H9 (cell line): ENCODE measurements around the gene PSG11. TPM values are rescaled to one million over a fixed set of nuclear protein-coding genes. Genes with fewer than 3 reads are reported as not detected.
"Not testable (repeated sequence)": the region's sequence is repeated elsewhere in the genome, so short reads cannot be mapped to it uniquely, and the experiment has no call there.

Experiments used
- DNase-seq: peaks from one replicate; pipeline ENCODE4 v3.0.0-alpha.2; 2017
- H2AFZ ChIP-seq: one replicate; pipeline ENCODE4 v1.6.1; 2013; ENCODE audit warnings: mild to moderate bottlenecking, low read length, control low read depth, moderate library complexity
- H2AK5ac ChIP-seq: 2 replicates; pipeline ENCODE4 v1.6.1; 2013; ENCODE audit warnings: low read length, control low read depth, mixed read lengths; ENCODE audit not compliant: insufficient read length
- H2BK120ac ChIP-seq: one replicate; pipeline ENCODE4 v1.6.1; 2013; ENCODE audit warnings: low read depth, mild to moderate bottlenecking, low read length, control low read depth, inconsistent platforms; ENCODE audit not compliant: poor library complexity, severe bottlenecking
- H2BK12ac ChIP-seq: 2 replicates; pipeline ENCODE4 v1.6.1; 2013; ENCODE audit warnings: low read length, control low read depth, mixed read lengths, low read depth; ENCODE audit not compliant: insufficient read length
- H2BK15ac ChIP-seq: 2 replicates; pipeline ENCODE4 v1.6.1; 2013; ENCODE audit warnings: low read depth, low read length, control low read depth
- H2BK20ac ChIP-seq: one replicate; pipeline ENCODE4 v1.6.1; 2013; ENCODE audit warnings: low read depth, mild to moderate bottlenecking, low read length, control low read depth, inconsistent platforms; ENCODE audit not compliant: poor library complexity, severe bottlenecking
- H2BK5ac ChIP-seq: 2 replicates; pipeline ENCODE4 v1.6.1; 2013; ENCODE audit warnings: low read length, control low read depth, mixed read lengths; ENCODE audit not compliant: insufficient read length
- H3K14ac ChIP-seq: 2 replicates; pipeline ENCODE4 v1.6.1; 2013; ENCODE audit warnings: low read length, control low read depth; ENCODE audit not compliant: insufficient read depth
- H3K18ac ChIP-seq: 2 replicates; pipeline ENCODE4 v1.6.1; 2013; ENCODE audit warnings: low read depth, mild to moderate bottlenecking, mixed read lengths, low read length, control low read depth; ENCODE audit not compliant: insufficient read length
- H3K23ac ChIP-seq: 2 replicates; pipeline ENCODE4 v1.6.1; 2013; ENCODE audit warnings: low read length, control low read depth, mixed read lengths, low read depth; ENCODE audit not compliant: insufficient read length
- H3K23me2 ChIP-seq: 2 replicates; pipeline ENCODE4 v1.6.1; 2013; ENCODE audit warnings: low read depth, mild to moderate bottlenecking, mixed read lengths, low read length, control low read depth; ENCODE audit not compliant: insufficient read length, poor library complexity, severe bottlenecking
- H3K27ac ChIP-seq: 2 replicates; pipeline ENCODE4 v1.5.1; 2013; ENCODE audit warnings: low read length, control low read depth, mixed read lengths, low read depth; ENCODE audit not compliant: insufficient read length
- H3K27me3 ChIP-seq: 2 replicates; pipeline ENCODE4 v1.6.1; 2013; ENCODE audit warnings: low read length, control low read depth, inconsistent platforms; ENCODE audit not compliant: insufficient read depth
- H3K4ac ChIP-seq: 2 replicates; pipeline ENCODE4 v1.6.1; 2013; ENCODE audit warnings: low read depth, mild to moderate bottlenecking, control low read depth, inconsistent platforms, low read length, moderate library complexity
- H3K4me1 ChIP-seq: 2 replicates; pipeline ENCODE4 v1.6.1; 2013; ENCODE audit warnings: low read length, control low read depth, inconsistent platforms; ENCODE audit not compliant: insufficient read depth
- H3K4me2 ChIP-seq: 2 replicates; pipeline ENCODE4 v1.6.1; 2013; ENCODE audit warnings: low read length, control low read depth, mixed read lengths; ENCODE audit not compliant: insufficient read length, insufficient read depth
- H3K56ac ChIP-seq: 2 replicates; pipeline ENCODE4 v1.6.1; 2013; ENCODE audit warnings: low read depth, mild to moderate bottlenecking, mixed read lengths, low read length, control low read depth; ENCODE audit not compliant: insufficient read length
- H3K79me1 ChIP-seq: 2 replicates; pipeline ENCODE4 v1.6.1; 2013; ENCODE audit warnings: low read depth, mild to moderate bottlenecking, moderate library complexity, low read length, control low read depth, inconsistent platforms; ENCODE audit not compliant: insufficient read depth, poor library complexity, severe bottlenecking
- H3K79me2 ChIP-seq: 2 replicates; pipeline ENCODE4 v1.6.1; 2013; ENCODE audit warnings: low read length, control low read depth, inconsistent platforms; ENCODE audit not compliant: insufficient read depth
- H3K9ac ChIP-seq: 2 replicates; pipeline ENCODE4 v1.6.1; 2013; ENCODE audit warnings: low read length, control low read depth, mixed read lengths; ENCODE audit not compliant: insufficient read length; ENCODE audit errors: extremely low read depth
- H3K9me3 ChIP-seq: one replicate; pipeline ENCODE4 v1.6.1; 2013; ENCODE audit warnings: low read depth, low read length, inconsistent platforms; ENCODE audit not compliant: control insufficient read depth
- H3T11ph ChIP-seq: one replicate; pipeline ENCODE4 v1.6.1; 2013; ENCODE audit warnings: mild to moderate bottlenecking, low read length, control low read depth, inconsistent platforms
- H4K20me1 ChIP-seq: one replicate; pipeline ENCODE4 v1.6.1; 2013; ENCODE audit not compliant: control insufficient read depth, insufficient read length, insufficient read depth
- H4K5ac ChIP-seq: 2 replicates; pipeline ENCODE4 v1.6.1; 2013; ENCODE audit warnings: low read depth, mild to moderate bottlenecking, mixed read lengths, low read length, control low read depth; ENCODE audit not compliant: insufficient read length
- H4K8ac ChIP-seq: replicated peaks from 2 replicates; pipeline ENCODE4 v1.6.1; 2013; ENCODE audit warnings: low read length, control low read depth, mixed read lengths, low read depth; ENCODE audit not compliant: insufficient read length
- H4K91ac ChIP-seq: 2 replicates; pipeline ENCODE4 v1.6.1; 2013; ENCODE audit warnings: low read depth, mild to moderate bottlenecking, moderate library complexity, mixed read lengths, low read length, control low read depth; ENCODE audit not compliant: insufficient read length
- H3K27ac Mint-ChIP-seq, 3 experiments: 2 replicates in 2 of 3; 3 replicates in 1 of 3; pipeline ENCODE4 v1.8.0; 2020 to 2021; ENCODE audit warnings: mixed read lengths in 3 of 3, mild to moderate bottlenecking in 1 of 3, moderate library complexity in 1 of 3
- H3K27me3 Mint-ChIP-seq: 2 replicates; pipeline ENCODE4 v1.8.0; 2021; ENCODE audit warnings: low read depth, mild to moderate bottlenecking, moderate library complexity, mixed read lengths
- H3K36me3 Mint-ChIP-seq, 3 experiments: 2 replicates in 2 of 3; 3 replicates in 1 of 3; pipeline ENCODE4 v1.8.0; 2020 to 2021; ENCODE audit warnings: low read depth in 3 of 3, mixed read lengths in 3 of 3; ENCODE audit not compliant: insufficient read depth in 1 of 3
- H3K4me1 Mint-ChIP-seq, 2 experiments: 2 replicates each; pipeline ENCODE4 v1.8.0; 2020; ENCODE audit warnings: mixed read lengths in 2 of 2
- H3K4me3 Mint-ChIP-seq, 2 experiments: 2 replicates in 1 of 2; 3 replicates in 1 of 2; pipeline ENCODE4 v1.8.0; 2020 to 2021; ENCODE audit warnings: mild to moderate bottlenecking in 2 of 2, mixed read lengths in 2 of 2, moderate library complexity in 1 of 2
- H3K9me3 Mint-ChIP-seq, 2 experiments: 2 replicates in 1 of 2; 3 replicates in 1 of 2; pipeline ENCODE4 v1.8.0; 2020; ENCODE audit warnings: mild to moderate bottlenecking in 2 of 2, mixed read lengths in 2 of 2, moderate library complexity in 1 of 2
- WGBS: extraction: QIAGEN DNeasy Blood & Tissue Kit; methylation state at CpG from one replicate; pipeline ENCODE4 v1.1.7; 2013; ENCODE audit warnings: missing lambda C conversion rate, low lambda C conversion rate, mixed read lengths; ENCODE audit not compliant: insufficient read length; ENCODE audit errors: extremely low coverage; 5-methylcytosine and 5-hydroxymethylcytosine counted together
- long read RNA-seq: library from polyadenylated mRNA; unstranded; transcript quantifications from one replicate; pipeline ENCODE4 v2.0.0, GENCODE V29; 2020
- total RNA-seq: library from RNA; stranded (reverse); gene quantifications from 2 replicates; pipeline ENCODE4 v1.2.1, GENCODE V29; 2021

Gene PSG11
- total RNA-seq: not detected in 2 replicates
- long read RNA-seq: 0 reads

DNA sequence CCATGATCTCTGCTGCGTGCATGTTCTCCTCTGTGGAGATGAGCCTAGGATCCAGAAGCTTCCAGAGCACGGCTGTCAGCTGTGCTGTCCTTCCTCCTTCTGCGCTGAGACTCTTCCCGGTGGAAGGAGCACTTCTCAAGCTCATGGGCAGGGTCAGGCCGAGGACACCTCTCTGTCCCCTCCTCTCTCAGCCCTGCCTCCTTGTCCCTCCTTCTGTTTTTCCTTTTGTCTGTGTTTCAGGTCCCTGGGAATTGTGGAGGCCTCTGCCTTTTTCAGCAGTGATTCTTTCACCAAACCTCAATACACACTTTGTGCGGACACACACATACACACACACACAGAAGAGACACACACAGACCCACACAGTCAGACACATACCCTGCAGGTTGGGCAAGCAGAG, at the start of gene PSG11:
Gene PSG11, minus strand, starts transcription at position 101 of the 400 bp plus-strand sequence. Its CDS starts 97 bp downstream, at position 4.
- H4K8ac ChIP-seq, H3K14ac ChIP-seq, H3K9ac ChIP-seq, H2BK12ac ChIP-seq, H2BK15ac ChIP-seq, H4K5ac ChIP-seq, H2BK20ac ChIP-seq, H4K91ac ChIP-seq, H2BK120ac ChIP-seq, H3K18ac ChIP-seq, H3K27me3 ChIP-seq, H3K27ac Mint-ChIP-seq, H3K79me2 ChIP-seq, H3K4me2 ChIP-seq, DNase-seq, H3K27me3 Mint-ChIP-seq, H4K20me1 ChIP-seq, H2BK5ac ChIP-seq, H2AK5ac ChIP-seq, H3K23me2 ChIP-seq, H3K23ac ChIP-seq, H3K79me1 ChIP-seq, H3K4ac ChIP-seq, H3K4me1 ChIP-seq, H2AFZ ChIP-seq, H3K56ac ChIP-seq, H3K4me3 Mint-ChIP-seq, H3K27ac ChIP-seq, H3K4me1 Mint-ChIP-seq, H3T11ph ChIP-seq: not testable (repeated sequence)
- peaks cover 34% of the 10 kb centered on the region for H3K9me3 ChIP-seq
- Mint-ChIP-seq H3K36me3 (peaks cover 17 to 39% (median 24%) of the 10 kb centered on the region in 3 experiments), H3K9me3 (peaks cover 90 to 94% of the 10 kb centered on the region in 2 experiments)
- WGBS: no CpG with 5 or more reads among the region's 6 CpGs

DNA sequence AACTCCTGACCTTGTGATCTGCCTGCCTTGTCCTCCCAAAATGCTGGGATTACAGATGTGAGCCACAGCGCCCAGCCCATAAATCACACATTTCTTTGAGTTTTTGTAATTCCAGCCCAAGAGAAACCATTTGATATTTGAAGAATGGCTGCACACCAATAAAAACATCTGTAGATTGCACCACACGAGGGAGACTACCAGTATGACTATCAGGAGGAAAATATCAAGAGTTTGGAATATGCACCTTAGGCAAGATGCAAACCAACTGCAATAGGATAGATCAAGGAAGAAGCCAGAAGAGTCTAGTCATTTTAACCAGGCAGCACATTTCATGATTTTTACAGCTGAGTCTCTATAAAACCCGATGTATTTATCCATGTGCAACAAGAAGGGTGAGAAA, 36.1 kb upstream of the PSG11 start:
- H3K23me2 ChIP-seq, H3K14ac ChIP-seq, H4K8ac ChIP-seq: not testable (repeated sequence)

More for the DNA sequence above, 36.1 kb upstream of the PSG11 start:
- not testable (repeated sequence) for DNase-seq, H3K9ac ChIP-seq, H2AK5ac ChIP-seq, H3K79me2 ChIP-seq, H3K27ac Mint-ChIP-seq, H3K27me3 Mint-ChIP-seq, H2AFZ ChIP-seq, H3K18ac ChIP-seq, H3K4me2 ChIP-seq, H4K20me1 ChIP-seq, H2BK120ac ChIP-seq, H3K4ac ChIP-seq, H4K5ac ChIP-seq, H2BK5ac ChIP-seq, H2BK20ac ChIP-seq, H3T11ph ChIP-seq, H4K91ac ChIP-seq, H3K4me1 ChIP-seq, H3K79me1 ChIP-seq, H3K4me1 Mint-ChIP-seq, H3K56ac ChIP-seq, H3K27ac ChIP-seq, H2BK12ac ChIP-seq, H3K27me3 ChIP-seq, H3K23ac ChIP-seq, H2BK15ac ChIP-seq, H3K4me3 Mint-ChIP-seq
- H3K9me3 ChIP-seq: peaks cover 26% of the 10 kb centered on the region
- Mint-ChIP-seq H3K9me3 (peaks cover 85 to 89% of the 10 kb centered on the region in 2 experiments), H3K36me3 (peaks cover 0 to 42% (median 9%) of the 10 kb centered on the region in 3 experiments; a peak in 4 of 7 replicates)
- WGBS: no CpG with 5 or more reads among the region's 3 CpGs
